IPS-15b (cell line): Measurements from ENCODE around the gene ABTB1.
"Not testable (repeated sequence)": the region's sequence is repeated elsewhere in the genome, so short reads cannot be mapped to it uniquely, and the experiment has no call there.

Source experiments
- H3K27me3 ChIP-seq: one replicate; pipeline ENCODE4 v1.6.1; 2013; ENCODE audit warnings: low read length; ENCODE audit not compliant: control insufficient read depth, insufficient read depth
- H3K36me3 ChIP-seq: one replicate; pipeline ENCODE4 v1.6.1; 2013; ENCODE audit warnings: low read length; ENCODE audit not compliant: control insufficient read depth, insufficient read depth
- H3K4me1 ChIP-seq: one replicate; pipeline ENCODE4 v1.6.1; 2013; ENCODE audit warnings: mild to moderate bottlenecking, low read length; ENCODE audit not compliant: control insufficient read depth, insufficient read depth
- H3K4me3 ChIP-seq: one replicate; pipeline ENCODE4 v1.5.1; 2013; ENCODE audit warnings: low read depth, low read length
- H3K9ac ChIP-seq: one replicate; pipeline ENCODE4 v1.6.1; 2013; ENCODE audit warnings: low read depth, mild to moderate bottlenecking, low read length
- H3K9me3 ChIP-seq: one replicate; pipeline ENCODE4 v1.6.1; 2013; ENCODE audit warnings: mild to moderate bottlenecking, low read length; ENCODE audit not compliant: control insufficient read depth, insufficient read depth

The ABTB1 gene

DNA sequence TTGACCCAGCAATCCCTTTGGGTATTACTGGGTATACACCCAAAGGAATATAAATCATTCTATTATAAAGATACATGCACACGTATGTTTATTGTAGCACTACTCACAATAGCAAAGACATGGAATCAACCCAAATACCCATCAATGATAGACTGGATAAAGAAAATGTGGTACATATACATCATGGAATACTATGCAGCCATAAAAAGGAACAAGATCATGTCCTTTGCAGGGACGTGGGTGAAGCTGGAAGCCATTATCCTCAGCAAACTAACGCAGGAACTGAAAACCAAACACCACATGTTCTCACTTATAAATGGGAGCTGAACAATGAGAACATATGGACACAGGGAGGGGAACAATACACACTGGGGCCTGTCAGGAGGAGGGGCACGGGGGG, 32.1 kb downstream of the ABTB1 start:
- H3K36me3 ChIP-seq, H3K27me3 ChIP-seq, H3K9me3 ChIP-seq: not testable (repeated sequence)

DNA sequence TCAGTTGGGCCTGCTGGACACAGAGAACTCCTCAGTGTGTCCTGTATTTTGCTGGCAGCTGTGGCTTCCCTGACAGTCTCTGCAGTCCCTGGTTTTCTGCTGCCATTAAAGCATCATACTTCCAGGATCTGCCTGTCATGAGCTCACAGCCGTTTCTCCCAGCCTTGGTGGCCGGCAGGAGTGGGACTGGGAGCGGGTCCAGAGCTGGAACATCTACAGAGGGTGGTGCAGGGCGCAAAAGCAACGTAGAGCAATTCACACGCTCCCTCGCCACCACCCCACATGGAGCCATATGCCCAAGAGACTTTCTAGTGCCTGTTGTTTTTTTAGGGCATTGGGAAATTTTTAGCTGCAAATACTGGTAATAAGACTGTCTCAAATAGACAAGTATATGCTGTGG, 33.6 kb downstream of the ABTB1 start:
- H3K9ac ChIP-seq = no peak overlapping the region
- H3K4me1 ChIP-seq = peaks cover under 1% of the 10 kb centered on the region
- H3K27me3 ChIP-seq = no peaks in the 10 kb centered on the region
- H3K9me3 ChIP-seq = no peaks in the 10 kb centered on the region
- no peaks in the 10 kb centered on the region for H3K36me3 ChIP-seq
- no peak overlapping the region for H3K4me3 ChIP-seq

More for the DNA sequence above, 32.1 kb downstream of the ABTB1 start:
- H3K4me1 ChIP-seq, H3K4me3 ChIP-seq, H3K9ac ChIP-seq: not testable (repeated sequence)

DNA sequence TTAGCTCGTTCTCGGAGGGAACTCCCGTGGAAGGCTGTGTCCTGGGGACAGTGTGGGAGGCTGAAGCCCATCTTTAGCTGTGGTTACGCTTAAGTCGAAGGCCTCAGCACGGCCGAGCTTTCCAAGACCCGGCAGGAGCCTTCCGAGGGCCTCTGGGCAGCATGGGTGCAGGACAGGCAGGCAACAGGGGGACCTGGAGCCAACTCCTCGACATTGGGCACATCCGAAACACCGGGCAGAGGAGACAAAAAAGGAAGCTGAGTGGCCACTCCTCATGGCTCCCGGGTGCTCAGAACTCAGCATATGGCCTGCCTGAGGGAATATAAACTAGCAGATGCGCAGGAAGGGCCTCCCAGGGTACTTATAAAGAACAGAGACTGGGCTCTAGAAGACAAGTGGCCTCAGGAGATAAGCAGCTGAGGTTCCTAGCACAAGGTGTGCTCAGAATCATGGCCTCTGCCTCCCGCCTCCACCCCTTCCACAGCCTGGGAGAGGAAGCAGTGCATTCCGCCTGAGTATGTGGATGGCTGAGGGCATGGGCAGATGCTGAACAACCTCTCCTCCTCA, 34.1 kb downstream of the ABTB1 start:
- Histone ChIP-seq H3K4me3 (no peak overlapping the region), H3K36me3 (no peaks in the 10 kb centered on the region), H3K9ac (no peak overlapping the region), H3K27me3 (no peaks in the 10 kb centered on the region), H3K9me3 (no peaks in the 10 kb centered on the region), H3K4me1 (peaks cover 2% of the 10 kb centered on the region)

DNA sequence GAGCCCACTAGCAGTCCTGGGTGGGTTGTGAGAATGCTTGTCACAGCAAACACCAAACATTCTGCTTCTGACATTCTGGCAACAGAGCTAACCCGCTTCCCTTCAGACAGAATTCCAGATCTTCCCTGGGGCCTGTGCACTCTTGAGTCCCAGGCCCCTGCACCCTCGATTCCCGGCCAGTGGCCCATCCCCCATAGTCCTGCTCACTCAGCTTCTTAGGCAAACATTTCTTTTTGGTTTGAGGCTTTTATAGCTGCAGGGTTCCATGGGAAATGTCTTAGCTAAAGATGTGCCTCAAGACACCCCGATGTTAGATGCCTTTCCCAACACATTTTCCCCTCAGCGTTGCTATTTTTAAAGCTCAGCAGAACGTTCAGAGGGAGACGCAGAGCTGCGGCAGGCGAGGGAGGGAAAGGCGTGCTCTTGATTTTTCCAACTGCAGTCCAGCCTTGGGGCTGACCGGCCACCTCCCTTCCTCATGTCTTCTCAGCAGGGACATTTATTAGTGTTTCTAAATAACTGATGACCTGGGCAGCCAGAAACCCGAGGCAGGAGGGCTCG, 35.2 kb downstream of the ABTB1 start:
- Histone ChIP-seq H3K9me3 (no peaks in the 10 kb centered on the region), H3K4me1 (peaks cover 2% of the 10 kb centered on the region), H3K9ac (no peak overlapping the region), H3K27me3 (no peaks in the 10 kb centered on the region), H3K36me3 (no peaks in the 10 kb centered on the region), H3K4me3 (no peak overlapping the region)

DNA sequence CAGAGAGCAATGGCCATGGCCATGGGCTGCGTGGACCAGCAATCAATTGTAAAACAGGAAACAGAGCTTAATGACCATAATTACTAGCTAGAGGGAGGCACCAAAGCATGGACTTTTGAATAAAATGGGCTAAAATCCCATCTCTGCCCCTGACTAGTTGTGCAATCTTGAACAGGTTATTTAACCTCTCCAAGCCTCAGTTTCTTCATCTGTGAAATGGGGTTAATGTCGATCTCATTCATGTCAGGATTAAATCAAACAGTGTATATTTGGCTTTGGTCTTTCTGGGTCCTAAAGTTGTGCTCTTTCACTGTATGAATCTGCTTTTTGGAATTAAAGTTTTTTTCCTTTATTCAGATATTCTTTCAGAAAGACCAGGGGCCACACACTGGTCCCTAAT, 36.1 kb downstream of the ABTB1 start:
- Histone ChIP-seq H3K9me3 (no peaks in the 10 kb centered on the region), H3K4me3 (no peak overlapping the region), H3K27me3 (no peaks in the 10 kb centered on the region), H3K36me3 (no peaks in the 10 kb centered on the region), H3K4me1 (peaks cover 2% of the 10 kb centered on the region), H3K9ac (no peak overlapping the region)

DNA sequence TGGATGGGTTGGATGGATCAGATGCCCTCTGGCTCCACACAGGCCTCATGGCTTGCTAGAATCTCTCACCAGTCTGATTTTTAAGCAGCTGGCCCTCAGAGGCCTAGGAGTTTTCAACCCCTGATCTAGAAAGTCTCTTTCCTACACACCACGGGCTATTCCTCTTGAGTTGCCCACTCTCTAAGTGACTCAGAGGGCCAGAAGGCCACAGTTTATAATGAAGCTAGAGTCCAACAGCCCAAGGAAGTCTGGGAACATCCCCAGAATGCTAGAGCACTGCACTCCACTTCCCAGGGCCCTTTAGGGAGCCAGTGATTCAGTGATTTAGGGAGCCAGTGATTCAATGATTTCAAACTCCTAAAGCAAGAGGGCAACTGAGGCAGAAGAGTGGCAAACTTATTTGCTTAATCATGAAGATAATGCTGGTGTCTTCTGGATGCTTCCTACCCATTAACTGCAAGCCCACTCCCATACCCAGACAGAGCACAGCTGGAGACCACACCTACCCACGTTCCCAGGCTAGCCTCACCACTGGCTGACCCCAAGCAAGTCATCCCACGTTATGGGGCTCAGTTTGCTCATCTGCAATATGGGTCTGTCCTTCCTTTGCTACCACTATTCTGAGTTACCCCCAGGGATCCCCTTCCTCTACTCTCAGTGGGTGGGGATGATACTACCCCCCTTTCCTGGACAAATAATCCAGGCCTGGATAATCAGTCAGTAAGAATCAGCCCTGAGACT, 36.7 kb downstream of the ABTB1 start:
- Histone ChIP-seq H3K9me3 (no peaks in the 10 kb centered on the region), H3K27me3 (no peaks in the 10 kb centered on the region), H3K36me3 (no peaks in the 10 kb centered on the region), H3K4me1 (peaks cover 2% of the 10 kb centered on the region), H3K4me3 (no peak overlapping the region), H3K9ac (no peak overlapping the region)

DNA sequence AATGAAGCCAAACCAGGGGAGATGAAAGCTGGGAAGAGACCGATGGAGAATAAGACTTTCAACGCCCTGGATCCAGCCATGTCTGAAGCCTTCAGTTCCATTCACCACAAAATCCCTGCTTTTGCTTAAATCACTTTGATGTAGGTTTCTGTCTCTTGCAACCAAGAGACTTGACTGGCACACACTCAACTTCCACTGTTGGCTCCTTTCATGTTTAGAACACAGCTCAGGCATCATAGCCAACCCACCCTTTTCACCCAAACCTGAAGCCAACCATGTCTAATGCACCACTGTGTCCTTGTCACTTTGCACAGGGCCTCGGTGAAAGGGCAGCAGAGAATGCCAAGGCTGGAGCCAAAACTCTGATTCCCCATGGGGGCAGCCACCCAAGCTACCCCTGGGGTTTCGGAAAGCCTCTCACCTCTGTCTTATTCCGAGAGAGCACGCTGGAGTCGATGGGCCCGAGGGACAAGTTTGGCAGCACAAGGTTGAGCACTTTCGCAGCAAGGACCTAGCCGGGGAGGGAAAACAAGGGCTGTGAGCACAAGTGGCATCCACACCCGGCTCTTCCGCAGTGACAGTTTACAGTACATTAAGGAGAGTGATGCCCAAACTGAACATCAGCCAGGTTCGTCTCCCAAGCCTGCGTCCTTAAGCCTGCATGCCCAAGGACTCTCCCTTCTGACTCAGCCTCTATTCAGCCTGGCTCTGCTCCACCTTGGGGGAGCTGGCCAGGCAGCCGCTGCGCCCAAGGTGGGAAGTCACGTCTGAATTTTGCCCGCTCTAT, 37.6 kb downstream of the ABTB1 start:
- Histone ChIP-seq H3K9ac (no peak overlapping the region), H3K36me3 (no peaks in the 10 kb centered on the region), H3K4me1 (peaks cover 2% of the 10 kb centered on the region)

DNA sequence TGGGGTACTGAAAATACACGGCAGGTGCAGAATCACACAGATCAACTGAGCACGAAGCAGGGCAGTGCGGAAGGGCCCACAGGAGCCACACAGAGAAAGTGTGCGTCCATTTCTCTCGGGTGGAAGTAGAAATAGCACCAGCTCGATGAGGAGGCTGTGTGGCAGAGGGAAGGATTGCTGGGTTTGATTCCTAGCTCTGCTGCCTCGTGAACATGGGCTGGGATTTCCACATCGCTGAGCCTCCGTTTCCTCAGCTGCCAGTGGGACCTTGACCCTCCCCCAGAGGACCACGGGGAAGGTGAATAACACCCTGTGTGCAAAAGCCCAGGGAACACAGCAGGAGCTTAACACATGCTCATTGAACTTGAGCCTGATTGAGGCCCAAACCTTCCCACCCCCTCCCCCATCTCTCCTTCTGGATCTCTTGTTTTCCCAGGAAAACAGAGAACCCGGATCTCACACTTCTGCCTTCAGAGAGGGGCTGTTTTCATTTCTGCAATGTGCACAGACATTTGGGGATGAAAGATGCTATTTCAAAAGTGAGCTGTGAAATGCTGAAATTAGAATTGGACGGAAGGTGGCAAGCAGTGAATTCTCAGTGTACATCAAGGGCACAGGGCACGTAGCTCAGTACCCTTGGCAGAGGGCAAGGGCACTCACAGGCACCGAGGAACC, 38.4 kb downstream of the ABTB1 start:
- Histone ChIP-seq H3K9me3 (no peaks in the 10 kb centered on the region), H3K4me3 (no peak overlapping the region), H3K36me3 (no peaks in the 10 kb centered on the region), H3K4me1 (peaks cover 2% of the 10 kb centered on the region), H3K9ac (no peak overlapping the region), H3K27me3 (no peaks in the 10 kb centered on the region)

More for the DNA sequence above, 37.6 kb downstream of the ABTB1 start:
- H3K9me3 ChIP-seq = no peaks in the 10 kb centered on the region
- H3K27me3 ChIP-seq = no peaks in the 10 kb centered on the region
- no peak overlapping the region for H3K4me3 ChIP-seq

DNA sequence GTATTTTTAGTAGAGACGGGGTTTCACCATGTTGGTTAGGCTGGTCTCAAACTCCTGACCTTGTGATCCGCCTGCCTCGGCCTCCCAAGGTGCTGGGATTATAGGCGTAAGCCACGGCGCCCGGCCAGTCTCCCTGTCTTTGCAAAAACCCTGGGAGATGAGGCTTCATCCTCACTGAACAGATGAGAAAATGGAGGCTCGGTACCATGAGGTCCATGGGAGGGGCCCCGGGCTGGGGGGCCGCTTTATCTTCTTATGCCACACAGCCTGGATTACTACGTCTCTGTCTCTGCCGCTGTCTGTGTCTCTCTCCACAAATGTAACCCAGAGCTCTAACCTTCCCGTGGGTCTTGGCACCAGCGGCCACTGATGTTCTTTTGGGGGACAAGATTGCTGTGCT, 39.1 kb downstream of the ABTB1 start:
- H3K9me3 ChIP-seq = no peaks in the 10 kb centered on the region
- H3K36me3 ChIP-seq = no peaks in the 10 kb centered on the region
- H3K9ac ChIP-seq = no peak overlapping the region
- no peak overlapping the region for H3K4me3 ChIP-seq
- H3K4me1 ChIP-seq = peaks cover 2% of the 10 kb centered on the region
- no peaks in the 10 kb centered on the region for H3K27me3 ChIP-seq

DNA sequence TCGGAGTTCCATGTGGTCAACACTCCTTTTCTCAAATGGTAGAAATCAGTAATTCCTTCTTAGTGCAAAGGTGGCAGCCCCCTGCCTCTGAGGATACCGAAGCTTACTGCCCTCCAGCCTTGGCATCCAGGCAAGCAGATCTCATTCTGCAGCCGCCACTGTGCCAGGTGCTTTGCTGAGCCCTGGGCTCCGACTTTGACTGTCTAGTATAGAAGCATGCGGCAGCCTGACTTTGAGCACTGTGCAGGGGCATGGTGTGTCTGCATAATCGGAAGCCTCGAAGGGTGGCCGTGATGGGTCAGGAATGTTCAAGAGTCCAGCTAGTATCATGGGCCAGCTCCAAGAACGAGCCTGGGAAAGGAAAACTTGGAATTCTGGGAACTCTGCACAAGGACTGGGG, 39.7 kb downstream of the ABTB1 start:
- no peaks in the 10 kb centered on the region for H3K36me3 ChIP-seq
- H3K4me3 ChIP-seq = no peak overlapping the region
- H3K4me1 ChIP-seq = peaks cover 2% of the 10 kb centered on the region
- no peaks in the 10 kb centered on the region for H3K27me3 ChIP-seq
- H3K9ac ChIP-seq = no peak overlapping the region
- no peaks in the 10 kb centered on the region for H3K9me3 ChIP-seq

DNA sequence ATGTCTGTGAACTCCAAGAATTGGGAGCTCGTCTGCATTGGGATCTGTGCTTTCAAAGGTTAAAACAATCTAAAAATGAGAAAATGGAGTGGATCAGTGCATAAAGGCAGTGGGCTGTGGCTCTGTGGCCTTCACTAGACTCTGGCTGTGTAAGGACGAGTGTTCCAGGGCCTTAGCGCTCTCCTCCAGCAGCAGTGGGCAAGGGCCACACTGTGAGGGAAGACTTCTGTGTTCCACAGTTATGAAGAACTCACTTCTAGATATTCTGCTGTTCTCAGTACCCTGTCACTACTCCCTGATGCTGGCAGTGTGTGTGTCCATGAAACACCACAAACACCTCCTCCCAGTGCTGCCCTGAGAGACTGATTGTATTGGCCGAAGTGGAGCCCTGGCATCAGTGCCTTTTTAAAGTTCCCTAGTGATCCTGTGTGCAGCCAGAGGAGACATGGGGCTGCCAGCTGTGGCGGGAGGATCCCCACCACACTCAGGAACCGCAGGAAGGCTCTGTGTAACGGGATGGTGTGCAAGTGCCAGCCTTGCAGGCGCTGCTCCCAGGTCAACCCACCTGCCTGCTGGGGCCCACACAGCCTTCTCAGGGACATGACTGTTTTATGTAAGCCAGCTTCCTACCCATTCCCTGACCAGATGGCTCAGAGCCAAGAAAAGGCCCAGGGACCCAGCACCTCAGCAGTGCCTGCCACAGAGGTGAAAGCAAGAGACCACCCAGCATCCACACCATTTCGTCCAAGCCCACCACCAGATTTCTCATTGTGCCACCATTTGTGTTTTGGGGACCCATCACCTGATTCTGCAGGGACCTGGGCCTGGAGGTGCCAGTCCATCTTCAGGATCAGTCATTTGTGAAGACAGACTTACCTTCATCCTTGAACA, 40.4 kb downstream of the ABTB1 start:
- Histone ChIP-seq H3K4me3 (no peak overlapping the region), H3K4me1 (peaks cover 2% of the 10 kb centered on the region), H3K9me3 (no peaks in the 10 kb centered on the region), H3K36me3 (no peaks in the 10 kb centered on the region), H3K9ac (no peak overlapping the region), H3K27me3 (no peaks in the 10 kb centered on the region)
